Measurements from ENCODE around the gene PARVG. TPM values are rescaled to one million over a fixed set of nuclear protein-coding genes. Genes with fewer than 3 reads are reported as not detected.

The PARVG gene
- polyA plus RNA-seq, 1 donor (not counting 4 experiments of a cell fraction or from before 2014, with no cell fraction given): not detected

DNA sequence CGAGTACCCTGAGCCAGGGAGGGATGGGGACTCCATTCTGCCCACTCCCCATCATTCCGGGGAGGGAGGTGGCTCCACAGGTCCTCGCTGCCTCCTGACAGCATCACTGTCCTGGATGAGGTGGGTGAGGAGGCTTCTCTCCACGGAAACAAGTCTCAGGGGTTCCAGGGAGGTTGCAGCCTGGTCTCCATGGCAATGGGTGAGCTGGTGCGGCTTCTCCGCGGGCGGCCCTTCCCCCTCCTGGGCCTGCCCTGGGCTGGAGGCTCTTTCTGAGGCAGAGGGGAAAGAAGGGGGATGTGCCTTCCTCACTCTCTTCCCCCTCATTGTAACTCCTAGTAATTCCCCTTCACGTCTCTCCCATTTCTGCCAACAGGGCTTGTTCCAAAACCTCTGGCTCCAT lies 37.1 kb upstream of the PARVG start:
- FAIRE-seq (no peak), DNase-seq (ENCODE audit: low read depth, low spot score) (no peak)
- no peak for TF ChIP-seq CTCF (optimal IDR thresholded peaks at IDR 0.05 in 1 of 3, IDR thresholded peaks at IDR 0.05 in 1 of 3, conservative IDR thresholded peaks at IDR 0.05 in 1 of 3; ENCODE audit: extremely low read depth in 1 of 3, insufficient read depth in 2 of 3, low read length in 3 of 3)
- no peak for TF ChIP-seq EZH2 (IDR thresholded peaks at IDR 0.05; ENCODE audit: low read length)
- H3K36me3 ChIP-seq (ENCODE audit: control insufficient read depth in 2 of 2, extremely low read depth in 1 of 2, insufficient read depth in 2 of 2, low read length in 2 of 2): no peaks in the 10 kb centered on the region
- H3K27me3 ChIP-seq (ENCODE audit: control insufficient read depth, extremely low read depth, insufficient read depth, low read length): peaks cover 21% of the 10 kb centered on the region
- H3K9me1 ChIP-seq (ENCODE audit: control insufficient read depth, extremely low read depth, insufficient read depth, low read length): no peaks in the 10 kb centered on the region
- H3K9ac ChIP-seq (ENCODE audit: control insufficient read depth, extremely low read depth, insufficient read depth, low read length): no peak overlapping the region
- H3K4me2 ChIP-seq (ENCODE audit: control insufficient read depth, extremely low read depth, insufficient read depth, low read depth, low read length): no peak overlapping the region
- H3K9me3 ChIP-seq (ENCODE audit: control insufficient read depth, low read depth, low read length): no peaks in the 10 kb centered on the region
- no peaks in the 10 kb centered on the region for H4K20me1 ChIP-seq (ENCODE audit: control insufficient read depth, extremely low read depth, insufficient read depth, low read length)
- H3K27ac ChIP-seq (ENCODE audit: control insufficient read depth, insufficient read depth, low read length): no peak overlapping the region
- H3K79me2 ChIP-seq (ENCODE audit: control insufficient read depth, insufficient read depth, low read length): no peaks in the 10 kb centered on the region
- dilution Hi-C loops (cut with MboI; ENCODE audit: extremely low pct_ligation_motif_present, low sequenced_read_pairs): no loop called here
- H3K4me1 ChIP-seq (ENCODE audit: control insufficient read depth, extremely low read depth, insufficient read depth, low read length): no peaks in the 10 kb centered on the region
- no peak overlapping the region for H3K4me3 ChIP-seq (ENCODE audit: control insufficient read depth in 2 of 3, extremely low read depth in 1 of 3, insufficient read depth in 2 of 3, low read depth in 1 of 3, low read length in 3 of 3)
- no peak overlapping the region for H2AFZ ChIP-seq (ENCODE audit: control insufficient read depth, low read length)

DNA sequence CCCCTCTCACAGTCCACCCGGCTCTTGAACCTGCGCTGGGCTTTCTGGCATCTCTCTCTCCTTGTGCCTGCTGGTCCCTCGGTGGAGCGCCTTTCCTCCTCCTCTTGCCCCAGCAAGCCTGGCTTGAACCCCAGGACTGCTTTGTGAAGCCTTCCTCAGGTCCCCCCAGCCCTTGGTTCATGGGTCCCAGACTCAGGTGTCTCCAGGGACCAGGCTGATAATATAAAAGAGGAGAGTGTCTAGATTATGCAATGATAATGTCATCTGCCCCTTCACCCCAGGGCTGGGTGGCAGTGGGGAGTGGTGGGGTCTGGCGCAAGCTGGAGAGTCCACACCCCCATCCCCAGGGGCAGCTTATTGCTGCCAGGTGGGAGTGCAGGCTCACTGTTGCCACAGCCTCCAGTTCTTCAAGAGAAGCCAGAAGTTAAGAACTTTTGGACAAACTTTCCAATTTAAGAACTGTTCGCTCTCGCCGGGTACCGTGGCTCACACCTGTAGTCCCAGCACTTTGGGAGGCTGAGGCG lies 36.6 kb upstream of the PARVG start:
- Histone ChIP-seq H3K27me3 (ENCODE audit: control insufficient read depth, extremely low read depth, insufficient read depth, low read length) (peaks cover 22% of the 10 kb centered on the region), H3K9ac (ENCODE audit: control insufficient read depth, extremely low read depth, insufficient read depth, low read length) (no peak overlapping the region), H3K4me3 (ENCODE audit: control insufficient read depth in 2 of 3, extremely low read depth in 1 of 3, insufficient read depth in 2 of 3, low read depth in 1 of 3, low read length in 3 of 3) (no peak overlapping the region), H3K36me3 (ENCODE audit: control insufficient read depth in 2 of 2, extremely low read depth in 1 of 2, insufficient read depth in 2 of 2, low read length in 2 of 2) (no peaks in the 10 kb centered on the region), H4K20me1 (ENCODE audit: control insufficient read depth, extremely low read depth, insufficient read depth, low read length) (no peaks in the 10 kb centered on the region), H3K27ac (ENCODE audit: control insufficient read depth, insufficient read depth, low read length) (no peak overlapping the region), H3K79me2 (ENCODE audit: control insufficient read depth, insufficient read depth, low read length) (no peaks in the 10 kb centered on the region), H2AFZ (ENCODE audit: control insufficient read depth, low read length) (no peak overlapping the region), H3K4me1 (ENCODE audit: control insufficient read depth, extremely low read depth, insufficient read depth, low read length) (no peaks in the 10 kb centered on the region), H3K9me3 (ENCODE audit: control insufficient read depth, low read depth, low read length) (no peaks in the 10 kb centered on the region), H3K4me2 (ENCODE audit: control insufficient read depth, extremely low read depth, insufficient read depth, low read depth, low read length) (no peak overlapping the region), H3K9me1 (ENCODE audit: control insufficient read depth, extremely low read depth, insufficient read depth, low read length) (no peaks in the 10 kb centered on the region)
- TF ChIP-seq EZH2 (IDR thresholded peaks at IDR 0.05; ENCODE audit: low read length) (no peak), CTCF (optimal IDR thresholded peaks at IDR 0.05 in 1 of 3, IDR thresholded peaks at IDR 0.05 in 1 of 3, conservative IDR thresholded peaks at IDR 0.05 in 1 of 3; ENCODE audit: extremely low read depth in 1 of 3, insufficient read depth in 2 of 3, low read length in 3 of 3) (no peak)
- DNase-seq (ENCODE audit: low read depth, low spot score) (no peak), FAIRE-seq (no peak)
- dilution Hi-C loops (cut with MboI; ENCODE audit: extremely low pct_ligation_motif_present, low sequenced_read_pairs): no loop called here

All from keratinocyte (primary cell).